Cardiac fibroblast (primary cell): ENCODE measurements around the gene PTPRH.

Experiments used
- DNase-seq, 2 donors: peaks; one replicate each; pipeline versions ENCODE4 v3.0.0 to v3.0.0-alpha.2; 2010; ENCODE audit warnings: low read depth in 2 of 2
- H3K4me3 ChIP-seq, 2 donors: replicated peaks in 1 of 2; 1 replicate in 1 of 2; 2 replicates in 1 of 2; pipeline ENCODE4 v1.5.1; 2011; ENCODE audit warnings: low read depth in 2 of 2, low read length in 2 of 2, mild to moderate bottlenecking in 2 of 2, moderate library complexity in 1 of 2
- TF ChIP-seq, protein P1 (sequence below): IDR thresholded peaks from one replicate; pipeline ENCODE4 v1.5.1; 2011; ENCODE audit warnings: low read depth, mild to moderate bottlenecking, low read length, inconsistent platforms

PTPRH gene

DNA sequence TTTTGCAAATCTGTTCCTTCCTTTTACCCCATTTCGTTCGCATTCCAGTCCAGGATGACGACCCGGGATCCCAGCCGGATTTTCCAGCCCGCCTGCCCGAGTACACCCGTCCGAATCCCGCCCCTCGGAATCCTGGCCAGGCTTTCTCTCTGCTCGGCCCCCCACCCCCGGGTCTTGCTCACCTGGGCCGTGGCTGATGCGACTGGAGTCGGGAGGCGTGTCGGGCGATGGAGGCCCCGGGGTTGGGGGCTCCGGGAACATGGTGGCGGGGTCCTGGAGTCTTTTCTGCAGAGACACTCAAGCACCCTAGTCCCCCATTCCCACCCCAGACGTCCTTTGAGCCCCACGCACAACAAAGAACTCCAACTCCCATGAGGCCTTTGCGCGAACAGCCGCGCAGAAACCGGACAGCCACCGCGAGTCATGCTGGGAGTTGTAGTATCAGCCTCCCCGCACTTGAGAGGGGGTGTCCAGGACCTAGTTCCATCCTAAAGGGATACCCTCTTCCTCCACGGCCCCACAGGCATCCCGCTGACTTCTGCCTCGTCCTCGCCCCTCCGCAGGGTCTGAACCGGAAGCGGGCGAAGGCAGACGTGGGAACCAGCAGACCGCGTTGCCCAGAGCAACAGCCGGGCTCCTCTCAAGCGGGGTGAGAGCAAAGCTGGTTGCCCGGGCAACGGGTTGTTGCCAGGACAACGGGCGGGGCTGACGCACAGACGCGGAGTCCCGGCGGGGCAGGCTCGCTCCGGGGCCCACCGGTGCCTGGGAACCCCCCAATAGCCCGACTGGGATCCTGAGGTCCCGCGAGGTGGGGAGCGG is 30.3 kb downstream of the PTPRH start:
- peak overlapping the region; percentile 24 to 35 for H3K4me3 ChIP-seq
- TF ChIP-seq, protein P1, sequence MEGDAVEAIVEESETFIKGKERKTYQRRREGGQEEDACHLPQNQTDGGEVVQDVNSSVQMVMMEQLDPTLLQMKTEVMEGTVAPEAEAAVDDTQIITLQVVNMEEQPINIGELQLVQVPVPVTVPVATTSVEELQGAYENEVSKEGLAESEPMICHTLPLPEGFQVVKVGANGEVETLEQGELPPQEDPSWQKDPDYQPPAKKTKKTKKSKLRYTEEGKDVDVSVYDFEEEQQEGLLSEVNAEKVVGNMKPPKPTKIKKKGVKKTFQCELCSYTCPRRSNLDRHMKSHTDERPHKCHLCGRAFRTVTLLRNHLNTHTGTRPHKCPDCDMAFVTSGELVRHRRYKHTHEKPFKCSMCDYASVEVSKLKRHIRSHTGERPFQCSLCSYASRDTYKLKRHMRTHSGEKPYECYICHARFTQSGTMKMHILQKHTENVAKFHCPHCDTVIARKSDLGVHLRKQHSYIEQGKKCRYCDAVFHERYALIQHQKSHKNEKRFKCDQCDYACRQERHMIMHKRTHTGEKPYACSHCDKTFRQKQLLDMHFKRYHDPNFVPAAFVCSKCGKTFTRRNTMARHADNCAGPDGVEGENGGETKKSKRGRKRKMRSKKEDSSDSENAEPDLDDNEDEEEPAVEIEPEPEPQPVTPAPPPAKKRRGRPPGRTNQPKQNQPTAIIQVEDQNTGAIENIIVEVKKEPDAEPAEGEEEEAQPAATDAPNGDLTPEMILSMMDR, result no peak
- peak; percentile 82 to 88 for DNase-seq

DNA sequence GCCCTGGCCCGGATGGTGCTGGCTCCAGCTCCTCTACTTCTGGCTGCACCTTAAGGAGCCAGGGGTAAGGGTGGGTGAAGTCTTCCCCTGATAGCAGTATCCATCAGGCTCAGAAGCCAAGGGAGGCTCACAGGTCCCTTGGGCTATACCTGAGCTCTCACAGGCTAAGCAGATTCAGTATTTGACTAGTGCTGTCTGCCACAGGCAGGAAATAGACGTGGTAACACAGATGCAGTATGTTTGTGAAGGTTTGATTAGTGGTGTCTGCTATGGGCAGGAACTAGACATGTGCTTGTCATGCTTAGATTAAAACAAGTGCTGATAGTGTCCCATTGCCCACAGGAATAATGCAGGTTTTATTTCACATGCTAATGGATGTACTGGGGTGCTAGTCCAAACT is 33.2 kb downstream of the PTPRH start:
- TF ChIP-seq, protein P1, result no peak
- H3K4me3 ChIP-seq, result no peak overlapping the region
- no peak for DNase-seq

DNA sequence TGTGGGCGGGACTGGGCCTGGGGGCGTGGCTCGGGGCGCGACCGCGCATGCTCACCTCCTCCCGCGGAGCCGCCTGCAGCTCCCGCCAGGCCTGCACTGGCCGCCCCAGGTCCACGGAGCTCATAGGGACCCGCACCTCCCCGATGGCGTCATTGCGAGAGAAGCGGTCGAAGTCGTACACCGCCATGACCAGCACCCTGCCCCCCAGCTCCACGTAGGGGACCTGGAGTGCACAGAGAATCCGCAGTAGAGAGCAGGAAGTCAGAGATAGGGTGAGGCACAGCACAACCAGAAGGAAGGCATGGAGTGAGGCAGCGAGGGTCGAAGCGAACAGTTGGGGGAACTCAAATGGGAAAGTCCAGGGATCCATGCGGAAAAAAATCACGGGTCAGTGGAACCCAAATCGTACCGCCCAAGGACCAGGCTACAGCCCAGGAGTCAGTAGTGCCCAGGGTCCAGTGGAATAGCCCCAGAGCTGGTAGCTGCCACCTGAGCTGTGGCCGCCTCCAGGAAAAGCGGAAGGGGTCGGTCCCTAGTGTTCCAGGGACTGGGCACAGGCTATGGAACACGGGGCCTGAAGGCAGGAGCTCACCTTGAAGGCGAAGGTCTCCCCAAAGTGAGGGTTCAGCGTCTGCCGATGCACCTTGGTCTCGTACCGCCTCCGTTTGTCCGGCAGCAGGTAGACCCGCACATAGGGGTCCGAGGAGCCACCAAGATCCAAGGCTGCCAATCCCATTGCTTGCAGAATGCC is 34.0 kb downstream of the PTPRH start:
- H3K4me3 ChIP-seq, result no peak overlapping the region
- no peak for DNase-seq
- TF ChIP-seq, protein P1, result no peak

DNA sequence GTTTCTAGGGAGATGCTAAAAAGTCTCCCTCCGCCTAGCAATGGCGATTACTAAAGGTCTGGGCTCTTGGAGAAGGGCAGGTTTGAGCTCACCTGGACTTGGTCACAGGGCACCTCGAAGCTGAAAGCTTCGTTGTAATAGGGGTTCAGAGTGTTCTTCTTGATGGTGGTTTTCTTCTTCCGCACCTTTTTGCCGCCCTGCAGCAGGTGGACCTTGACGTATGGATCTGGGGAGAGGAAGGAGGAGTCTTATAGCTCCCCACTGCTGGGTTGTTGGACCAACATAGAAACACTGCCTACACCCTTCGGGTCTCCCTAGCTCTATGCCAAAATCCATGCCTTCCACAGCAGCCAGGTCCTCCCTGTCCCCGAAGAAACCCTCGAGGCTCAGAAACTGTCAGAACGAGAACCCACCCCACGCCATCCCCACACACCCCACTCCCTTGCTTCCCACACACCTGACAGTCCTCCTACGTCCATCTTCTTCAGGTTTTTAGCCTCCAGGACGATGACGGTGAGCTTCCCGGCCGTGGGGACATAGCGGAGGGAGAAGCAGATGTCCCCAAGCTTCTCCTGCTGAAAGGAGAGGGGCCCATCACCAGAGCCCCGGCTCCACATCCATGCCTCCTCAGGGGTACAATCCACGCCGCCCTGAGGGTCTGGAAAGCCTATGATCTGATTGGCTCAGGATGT is 34.7 kb downstream of the PTPRH start:
- TF ChIP-seq, protein P1, result no peak
- H3K4me3 ChIP-seq, result no peak overlapping the region
- DNase-seq, result no peak

DNA sequence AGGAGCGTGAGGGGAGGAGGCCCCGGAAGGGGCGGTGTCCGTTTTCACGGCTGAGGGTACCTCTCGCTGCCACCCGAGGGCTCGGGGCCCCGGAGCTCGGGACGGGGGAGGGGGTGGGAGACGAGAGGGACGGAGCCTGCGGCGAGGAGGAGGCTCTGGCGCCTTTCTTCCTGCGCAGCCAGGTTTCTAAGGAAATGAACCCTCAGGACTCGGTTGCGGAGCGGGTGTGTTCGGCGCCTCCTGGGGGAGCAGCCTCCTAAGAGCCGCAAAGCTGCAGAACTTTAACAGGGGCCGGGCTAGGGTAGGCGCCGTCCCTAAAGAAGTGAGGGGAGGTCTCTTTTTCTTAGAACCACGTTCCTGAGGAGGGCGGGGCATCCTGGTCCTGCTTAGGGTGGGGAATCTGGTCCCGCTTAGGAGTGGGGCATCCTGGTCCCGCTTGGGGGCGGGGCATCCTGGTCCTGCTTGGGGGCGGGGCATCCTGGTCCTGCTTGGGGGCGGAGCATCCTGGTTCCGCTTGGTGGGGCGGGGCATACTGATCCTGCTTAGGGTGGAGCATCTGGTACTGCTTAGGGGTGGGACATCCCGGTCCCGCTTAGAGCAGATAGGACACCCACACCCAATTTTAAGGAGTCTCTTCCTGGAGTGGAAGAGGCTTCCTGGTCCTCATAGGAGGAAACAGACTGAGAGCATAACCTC is 35.4 kb downstream of the PTPRH start:
- peak overlapping the region; percentile 48 to 51 for H3K4me3 ChIP-seq
- peak; percentile 53 to 69 for DNase-seq
- TF ChIP-seq, protein P1, result no peak

DNA sequence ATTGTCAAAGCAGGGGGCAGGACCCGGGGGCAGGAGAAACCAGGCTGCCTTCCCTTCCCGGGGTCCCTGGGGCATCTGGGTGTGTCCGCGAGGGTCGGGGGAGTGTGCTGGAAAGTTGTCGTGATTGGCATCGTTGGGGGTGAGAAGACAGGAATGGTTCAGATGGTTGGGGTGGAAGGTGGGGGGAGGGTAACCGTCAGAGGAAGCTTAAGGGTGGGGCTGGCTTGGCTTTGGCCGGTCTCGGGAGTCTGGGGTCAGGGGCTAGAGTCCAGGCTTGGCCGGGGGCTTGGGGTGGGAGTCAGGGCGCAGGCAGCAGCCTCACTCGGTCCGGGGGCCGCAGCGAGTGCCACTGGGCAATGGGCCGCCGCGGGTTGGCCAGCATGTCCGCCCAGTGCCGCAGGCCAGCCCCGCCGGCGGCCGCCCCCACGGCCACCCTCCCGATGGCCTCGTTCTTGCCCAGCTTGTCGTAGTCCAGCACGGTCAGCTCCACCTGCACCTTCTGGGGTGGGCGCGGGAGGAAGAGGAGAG is 36.1 kb downstream of the PTPRH start:
- TF ChIP-seq, protein P1, result no peak
- DNase-seq, result no peak
- H3K4me3 ChIP-seq, result peak overlapping the region; percentile 48 to 51
